ENCODE data around the gene ACTR3.

ACTR3 gene

GRCh38 chr2:113965644-113966043 lies 75.8 kb downstream of the ACTR3 start:
- DNase-seq (ENCODE audit: low read depth) = peak; percentile 64

- DNase-seq (ENCODE audit: low read depth) = no peak
These were observed 76.3 kb downstream of the ACTR3 start for GRCh38 chr2:113966171-113966570.

- peak; percentile 34 for DNase-seq (ENCODE audit: low read depth)
These were observed 76.9 kb downstream of the ACTR3 start for GRCh38 chr2:113966832-113967231.

- no peak for DNase-seq (ENCODE audit: low read depth)
These were observed 77.4 kb downstream of the ACTR3 start for GRCh38 chr2:113967272-113967671.

- no peak for DNase-seq (ENCODE audit: low read depth)
These were observed 82.9 kb downstream of the ACTR3 start for GRCh38 chr2:113972766-113973165.

GRCh38 chr2:113973810-113974209 lies 83.9 kb downstream of the ACTR3 start:
- no peak for DNase-seq (ENCODE audit: low read depth)

- DNase-seq (ENCODE audit: low read depth) = no peak
These were observed 84.8 kb downstream of the ACTR3 start for GRCh38 chr2:113974727-113975126.

- no peak for DNase-seq (ENCODE audit: low read depth)
These were observed 86.5 kb downstream of the ACTR3 start for GRCh38 chr2:113976277-113976928.

- DNase-seq (ENCODE audit: low read depth) = no peak
These were observed 87.3 kb downstream of the ACTR3 start for GRCh38 chr2:113977060-113977659.

GRCh38 chr2:113977660-113978523 lies 88.0 kb downstream of the ACTR3 start:
- peak; percentile 45 for DNase-seq (ENCODE audit: low read depth)

GRCh38 chr2:113978524-113979190 lies 88.8 kb downstream of the ACTR3 start:
- no peak for DNase-seq (ENCODE audit: low read depth)

GRCh38 chr2:113979191-113980128 lies 89.6 kb downstream of the ACTR3 start:
- DNase-seq (ENCODE audit: low read depth) = no peak

- DNase-seq (ENCODE audit: low read depth) = peak; percentile 44
These were observed 91.1 kb downstream of the ACTR3 start for GRCh38 chr2:113980946-113981345.

- DNase-seq (ENCODE audit: low read depth) = no peak
These were observed 91.7 kb downstream of the ACTR3 start for GRCh38 chr2:113981404-113982134.

GRCh38 chr2:113985554-113986397 lies 95.9 kb downstream of the ACTR3 start:
- DNase-seq (ENCODE audit: low read depth) = no peak

GRCh38 chr2:113986762-113987290 lies 96.9 kb downstream of the ACTR3 start:
- DNase-seq (ENCODE audit: low read depth) = no peak

GRCh38 chr2:113992090-113992489 lies 102.2 kb downstream of the ACTR3 start:
- DNase-seq (ENCODE audit: low read depth) = no peak

- no peak for DNase-seq (ENCODE audit: low read depth)
These were observed 107.0 kb downstream of the ACTR3 start for GRCh38 chr2:113996671-113997594.

Data from ELR (cell line).